IgD-negative memory B cell (primary cell): Measurements from ENCODE around the gene PTK6. TPM values are rescaled to one million over a fixed set of nuclear protein-coding genes. Genes with fewer than 3 reads are reported as not detected.

Experiments
- H3K27ac Mint-ChIP-seq, 3 donors: one replicate each; pipeline ENCODE4 v1.8.0; 2020 to 2022; ENCODE audit warnings: mild to moderate bottlenecking in 3 of 3, mixed read lengths in 3 of 3, moderate library complexity in 1 of 3
- H3K27me3 Mint-ChIP-seq: one replicate; pipeline ENCODE4 v1.8.0; 2021; ENCODE audit warnings: mixed read lengths
- H3K36me3 Mint-ChIP-seq: one replicate; pipeline ENCODE4 v1.8.0; 2020; ENCODE audit warnings: mild to moderate bottlenecking, mixed read lengths
- H3K4me1 Mint-ChIP-seq, 3 donors: one replicate each; pipeline ENCODE4 v1.8.0; 2020 to 2022; ENCODE audit warnings: mixed read lengths in 3 of 3, mild to moderate bottlenecking in 1 of 3
- H3K4me3 Mint-ChIP-seq, 4 donors: one replicate each; pipeline ENCODE4 v1.8.0; 2020 to 2022; ENCODE audit warnings: mild to moderate bottlenecking in 4 of 4, mixed read lengths in 4 of 4, moderate library complexity in 3 of 4
- H3K9me3 Mint-ChIP-seq, 3 donors: one replicate each; pipeline ENCODE4 v1.8.0; 2020 to 2021; ENCODE audit warnings: mixed read lengths in 3 of 3, mild to moderate bottlenecking in 1 of 3
- polyA plus RNA-seq: library from polyadenylated mRNA; unstranded; fragments of 300-500 nt; fragmentation: Illumina TruSeq; gene quantifications from one replicate; pipeline ENCODE4 v1.2.3, GENCODE V29; 2021

Gene PTK6
- polyA plus RNA-seq, 1 donor from 2014 or later, result 1.3 TPM

- Mint-ChIP-seq H3K4me1 (peaks cover 0 to 1% (median 0%) of the 10 kb centered on the region in 3 donors), H3K4me3 (peak overlapping the region in 1 of 4 donors; percentile 30), H3K27me3 (peaks cover 11% of the 10 kb centered on the region), H3K27ac (no peak overlapping the region), H3K9me3 (no peaks in the 10 kb centered on the region), H3K36me3 (no peaks in the 10 kb centered on the region)
These were observed 38.9 kb downstream of the PTK6 start for GRCh38 chr20:63497946-63498935.

- Mint-ChIP-seq H3K9me3 (no peaks in the 10 kb centered on the region), H3K4me1 (peaks cover 0 to 1% (median 0%) of the 10 kb centered on the region in 3 donors), H3K27ac (peak overlapping the region in 1 of 3 donors; percentile 32), H3K27me3 (peaks cover 11% of the 10 kb centered on the region), H3K36me3 (no peaks in the 10 kb centered on the region), H3K4me3 (peak overlapping the region in 3 of 4 donors; percentile 10 to 64 (median 56))
These were observed 39.8 kb downstream of the PTK6 start for GRCh38 chr20:63497138-63497945.

- Mint-ChIP-seq H3K27me3 (peaks cover 11% of the 10 kb centered on the region), H3K4me3 (peak overlapping the region in 3 of 4 donors; percentile 10 to 64 (median 56)), H3K4me1 (peaks cover 0 to 1% (median 0%) of the 10 kb centered on the region in 3 donors)
These were observed 40.5 kb downstream of the PTK6 start for GRCh38 chr20:63496596-63497120.

GRCh38 chr20:63495741-63496595 lies 41.2 kb downstream of the PTK6 start:
- Mint-ChIP-seq H3K4me1 (peaks cover 0 to 1% (median 0%) of the 10 kb centered on the region in 3 donors), H3K9me3 (no peaks in the 10 kb centered on the region), H3K4me3 (peak overlapping the region in 3 of 4 donors; percentile 37 to 77 (median 45)), H3K36me3 (no peaks in the 10 kb centered on the region), H3K27ac (peak overlapping the region in 1 of 3 donors; percentile 56), H3K27me3 (peaks cover 11% of the 10 kb centered on the region)

More at GRCh38 chr20:63496596-63497120, 40.5 kb downstream of the PTK6 start:
- no peaks in the 10 kb centered on the region for H3K36me3 Mint-ChIP-seq
- peak overlapping the region in 1 of 3 donors; percentile 32 for H3K27ac Mint-ChIP-seq
- H3K9me3 Mint-ChIP-seq, result no peaks in the 10 kb centered on the region

- Mint-ChIP-seq H3K36me3 (no peaks in the 10 kb centered on the region), H3K9me3 (no peaks in the 10 kb centered on the region), H3K4me1 (peaks cover 0 to 1% (median 0%) of the 10 kb centered on the region in 3 donors), H3K4me3 (no peak overlapping the region), H3K27me3 (peaks cover 12% of the 10 kb centered on the region), H3K27ac (no peak overlapping the region)
These were observed 41.9 kb downstream of the PTK6 start for GRCh38 chr20:63495167-63495720.

GRCh38 chr20:63494420-63495166 lies 42.6 kb downstream of the PTK6 start:
- Mint-ChIP-seq H3K9me3 (no peaks in the 10 kb centered on the region), H3K36me3 (no peaks in the 10 kb centered on the region), H3K4me3 (no peak overlapping the region)

GRCh38 chr20:63494084-63494419 lies 43.1 kb downstream of the PTK6 start:
- Mint-ChIP-seq H3K36me3 (no peaks in the 10 kb centered on the region), H3K9me3 (no peaks in the 10 kb centered on the region), H3K4me3 (no peak overlapping the region), H3K27me3 (peaks cover 23% of the 10 kb centered on the region), H3K4me1 (peaks cover 0 to 1% (median 0%) of the 10 kb centered on the region in 3 donors), H3K27ac (no peak overlapping the region)

More at GRCh38 chr20:63494420-63495166, 42.6 kb downstream of the PTK6 start:
- H3K27me3 Mint-ChIP-seq, result peaks cover 18% of the 10 kb centered on the region
- no peak overlapping the region for H3K27ac Mint-ChIP-seq
- peaks cover 0 to 1% (median 0%) of the 10 kb centered on the region in 3 donors for H3K4me1 Mint-ChIP-seq

GRCh38 chr20:63493563-63494020 lies 43.6 kb downstream of the PTK6 start:
- Mint-ChIP-seq H3K27ac (no peak overlapping the region), H3K9me3 (no peaks in the 10 kb centered on the region), H3K36me3 (no peaks in the 10 kb centered on the region), H3K4me3 (no peak overlapping the region), H3K27me3 (peaks cover 23% of the 10 kb centered on the region), H3K4me1 (peaks cover 0 to 1% (median 0%) of the 10 kb centered on the region in 3 donors)

- H3K27me3 Mint-ChIP-seq, result peaks cover 23% of the 10 kb centered on the region
- peaks cover 0 to 1% (median 0%) of the 10 kb centered on the region in 3 donors for H3K4me1 Mint-ChIP-seq
- H3K27ac Mint-ChIP-seq, result no peak overlapping the region
- H3K4me3 Mint-ChIP-seq, result no peak overlapping the region
- no peaks in the 10 kb centered on the region for H3K36me3 Mint-ChIP-seq
- H3K9me3 Mint-ChIP-seq, result no peaks in the 10 kb centered on the region
These were observed 44.2 kb downstream of the PTK6 start for GRCh38 chr20:63492982-63493381.

GRCh38 chr20:63492518-63492917 lies 44.7 kb downstream of the PTK6 start:
- Mint-ChIP-seq H3K27ac (no peak overlapping the region), H3K4me3 (peak overlapping the region in 1 of 4 donors; percentile 26), H3K36me3 (no peaks in the 10 kb centered on the region), H3K27me3 (peaks cover 18% of the 10 kb centered on the region), H3K4me1 (peaks cover 0 to 1% (median 0%) of the 10 kb centered on the region in 3 donors), H3K9me3 (no peaks in the 10 kb centered on the region)

GRCh38 chr20:63491635-63492230 lies 45.4 kb downstream of the PTK6 start:
- H3K27ac Mint-ChIP-seq, result no peak overlapping the region
- no peak overlapping the region for H3K4me3 Mint-ChIP-seq
- peaks cover 18% of the 10 kb centered on the region for H3K27me3 Mint-ChIP-seq
- no peaks in the 10 kb centered on the region for H3K4me1 Mint-ChIP-seq
- no peaks in the 10 kb centered on the region for H3K9me3 Mint-ChIP-seq
- H3K36me3 Mint-ChIP-seq, result no peaks in the 10 kb centered on the region

GRCh38 chr20:63491078-63491477 lies 46.1 kb downstream of the PTK6 start:
- no peaks in the 10 kb centered on the region for H3K4me1 Mint-ChIP-seq
- no peaks in the 10 kb centered on the region for H3K9me3 Mint-ChIP-seq

GRCh38 chr20:63490416-63490815 lies 46.8 kb downstream of the PTK6 start:
- Mint-ChIP-seq H3K36me3 (no peaks in the 10 kb centered on the region), H3K4me1 (no peaks in the 10 kb centered on the region), H3K27ac (no peak overlapping the region), H3K27me3 (peaks cover 21% of the 10 kb centered on the region), H3K4me3 (no peak overlapping the region), H3K9me3 (no peaks in the 10 kb centered on the region)

More at GRCh38 chr20:63491078-63491477, 46.1 kb downstream of the PTK6 start:
- H3K4me3 Mint-ChIP-seq, result no peak overlapping the region
- H3K36me3 Mint-ChIP-seq, result no peaks in the 10 kb centered on the region
- H3K27ac Mint-ChIP-seq, result no peak overlapping the region
- H3K27me3 Mint-ChIP-seq, result peaks cover 19% of the 10 kb centered on the region
